AML-193 (cell line): ENCODE results near the gene TSHZ2.
"Not testable (repeated sequence)": the region's sequence is repeated elsewhere in the genome, so short reads cannot be mapped to it uniquely, and the experiment has no call there.

Experiments used
- DNase-seq, 2 experiments: peaks; one replicate each; lab custom pipeline; 2025; lab: John Stamatoyannopoulos, UW

The TSHZ2 gene

DNA sequence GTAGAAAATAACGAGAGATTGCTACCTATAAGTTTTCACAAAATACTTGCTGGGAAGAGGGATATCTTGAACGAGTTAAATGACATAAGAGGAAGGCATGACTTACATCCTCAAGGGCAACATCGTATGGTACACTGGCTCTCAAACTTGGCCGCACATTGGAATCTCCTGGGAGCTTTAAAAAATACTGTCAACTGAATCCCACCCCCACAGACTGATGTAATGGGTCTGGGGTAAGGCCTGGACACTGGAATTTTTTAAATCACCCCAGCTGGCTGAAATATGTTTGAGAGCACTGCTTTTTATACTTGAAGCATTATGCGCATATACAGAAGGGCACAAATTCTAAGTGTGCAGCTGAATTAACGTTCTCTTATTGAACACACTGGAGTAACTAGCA lies 8.0 kb upstream of the TSHZ2 start:
- DNase-seq = no peak

DNA sequence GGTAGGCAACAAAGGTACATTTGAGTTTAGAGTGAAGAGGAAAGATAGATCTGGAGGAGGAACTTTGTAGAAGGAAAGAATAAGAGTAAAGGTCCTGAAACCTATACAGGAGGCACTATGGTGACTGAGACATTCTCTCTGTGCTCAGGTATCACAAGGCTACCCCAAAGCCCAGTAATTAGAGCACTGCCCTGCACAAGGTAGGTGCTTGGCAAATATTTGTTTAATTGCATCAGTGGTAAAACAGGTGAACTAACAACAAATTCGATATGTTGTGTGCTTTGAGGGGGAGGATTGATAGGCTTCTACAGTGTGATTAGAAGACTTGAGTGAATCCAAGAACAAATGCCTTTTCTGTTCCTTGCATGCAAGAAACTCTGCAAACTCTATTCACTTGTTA lies 6.8 kb upstream of the TSHZ2 start:
- DNase-seq = no peak

DNA sequence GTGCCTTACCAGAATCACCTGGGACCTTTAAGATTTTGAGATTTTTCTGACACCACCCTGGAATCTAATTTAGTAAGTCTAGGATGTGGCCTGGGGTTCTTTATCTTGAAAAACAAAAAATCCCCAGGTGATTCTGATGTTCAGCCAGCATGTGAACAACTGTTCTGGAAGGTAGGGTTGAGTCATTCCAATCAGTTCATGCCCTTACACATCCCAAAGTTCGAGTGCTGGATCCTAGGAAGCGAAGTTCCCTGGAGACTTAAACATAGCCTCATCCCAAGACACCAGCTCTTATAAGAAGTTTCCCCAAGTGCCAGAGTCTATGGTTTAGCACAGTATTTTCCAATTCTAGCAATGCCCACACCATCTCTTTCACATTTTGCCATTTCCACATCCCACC lies 6.3 kb upstream of the TSHZ2 start:
- DNase-seq = no peak

DNA sequence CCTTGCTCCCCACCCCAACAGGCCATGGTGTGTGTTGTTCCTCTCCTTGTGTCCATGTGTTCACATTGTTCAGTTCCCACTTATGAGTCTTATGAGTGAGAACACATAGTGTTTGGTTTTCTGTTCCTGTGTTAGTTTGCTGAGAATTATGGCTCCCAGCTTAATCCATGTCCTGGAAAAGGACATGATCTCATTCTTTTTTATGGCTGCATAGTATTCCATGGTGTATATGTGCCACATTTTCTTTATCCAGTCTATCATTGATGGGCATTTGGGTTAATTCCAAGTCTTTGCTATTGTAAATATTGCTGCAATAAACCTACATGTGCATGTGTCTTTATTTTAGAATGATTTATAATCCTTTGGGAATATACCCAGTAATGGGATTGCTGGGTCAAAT lies 5.6 kb upstream of the TSHZ2 start:
- not testable (repeated sequence) for DNase-seq

DNA sequence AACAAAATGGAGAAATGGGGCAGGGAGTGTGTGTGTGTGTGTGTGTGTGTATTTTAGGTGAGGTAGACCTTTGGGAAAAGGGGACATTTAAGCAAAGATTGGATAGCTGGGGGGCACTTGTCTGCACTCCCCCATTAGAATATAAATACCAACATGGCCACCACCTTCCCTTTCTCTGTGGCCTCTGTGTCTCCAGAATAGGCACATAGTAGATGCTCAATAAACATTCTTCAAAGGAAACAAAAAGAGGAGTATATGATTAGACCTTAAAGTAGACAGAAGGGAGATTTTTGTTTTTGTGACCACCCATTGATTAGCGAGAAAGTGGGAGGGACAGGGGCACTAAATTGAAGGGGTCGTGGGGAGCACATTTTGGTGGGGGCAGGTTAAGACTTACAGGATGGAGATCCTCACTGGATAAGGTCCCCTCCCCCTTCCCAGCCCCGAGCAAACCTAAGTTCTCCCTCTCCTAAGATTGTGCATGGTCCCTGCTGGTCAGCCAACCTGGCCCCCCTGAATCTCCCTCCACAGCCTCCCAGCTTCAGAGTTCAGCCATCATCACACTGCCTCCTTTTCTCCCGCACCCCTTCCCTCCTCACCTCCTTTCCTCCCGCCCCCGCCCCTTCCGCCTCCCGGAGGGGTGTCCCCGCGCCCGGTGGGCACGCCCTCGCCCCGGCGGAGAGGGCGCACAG lies 514 bp upstream of the TSHZ2 start:
- DNase-seq = no peak

DNA sequence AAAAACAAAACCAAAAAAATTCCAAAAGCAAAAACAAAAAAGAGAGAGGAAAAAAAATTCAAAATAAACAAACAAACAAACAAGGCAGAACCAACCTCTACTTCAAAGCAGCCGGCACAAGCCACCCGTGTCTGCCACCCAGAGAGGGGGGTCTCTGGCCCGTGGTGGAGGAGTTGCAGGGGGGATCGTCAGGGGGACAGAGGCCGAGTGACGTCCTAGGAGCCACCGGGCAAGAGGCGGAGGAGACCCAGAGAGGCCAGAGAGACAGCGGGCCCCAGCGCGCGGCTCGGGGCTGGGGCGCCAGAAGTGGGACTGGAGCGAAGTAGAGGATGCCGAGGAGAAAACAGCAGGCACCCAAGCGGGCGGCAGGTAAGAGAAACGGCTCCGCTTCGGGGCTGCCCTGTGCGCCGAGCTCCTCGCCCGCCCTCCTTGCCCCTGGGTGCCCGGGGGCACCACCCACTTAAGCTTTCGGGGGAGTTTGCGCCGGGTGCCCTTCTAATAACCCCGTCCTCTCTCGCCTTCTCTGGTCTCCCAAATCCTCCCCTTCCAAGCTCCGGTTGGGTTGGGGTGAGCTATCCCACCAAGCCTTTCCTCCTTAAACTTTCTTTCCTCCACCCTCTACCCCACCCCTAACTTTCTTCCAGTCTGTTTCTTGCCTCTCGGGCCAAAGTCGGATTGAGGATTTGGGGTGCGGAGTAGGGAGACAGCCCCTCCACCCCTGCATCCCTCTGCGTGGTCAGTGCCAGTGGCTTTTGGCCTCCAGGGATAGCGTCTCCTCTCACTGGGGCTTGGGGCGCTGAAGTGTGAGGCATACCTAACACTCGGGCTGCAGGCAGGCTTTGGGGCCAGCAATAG lies 1.0 kb downstream of the TSHZ2 start:
- DNase-seq = no peak

DNA sequence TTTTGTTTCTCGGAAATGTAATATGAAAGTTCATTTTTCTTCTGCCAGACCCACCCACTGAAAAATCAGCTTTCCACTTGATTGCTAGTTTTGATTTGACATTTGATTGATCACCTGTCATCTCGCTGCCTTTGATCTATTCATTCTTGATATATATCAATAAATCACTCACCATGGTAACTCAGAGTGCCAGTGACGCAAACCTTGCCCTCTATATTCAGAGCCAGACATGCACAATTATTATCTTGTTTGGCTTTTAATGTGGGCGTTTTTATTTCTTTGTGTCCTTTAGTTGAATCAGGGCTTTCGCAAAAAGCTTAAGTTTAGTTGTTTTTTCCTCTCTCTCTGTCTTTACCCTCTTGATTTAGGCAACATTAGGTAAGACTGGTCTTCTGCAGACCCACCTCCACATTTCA lies 2.0 kb downstream of the TSHZ2 start:
- no peak for DNase-seq

DNA sequence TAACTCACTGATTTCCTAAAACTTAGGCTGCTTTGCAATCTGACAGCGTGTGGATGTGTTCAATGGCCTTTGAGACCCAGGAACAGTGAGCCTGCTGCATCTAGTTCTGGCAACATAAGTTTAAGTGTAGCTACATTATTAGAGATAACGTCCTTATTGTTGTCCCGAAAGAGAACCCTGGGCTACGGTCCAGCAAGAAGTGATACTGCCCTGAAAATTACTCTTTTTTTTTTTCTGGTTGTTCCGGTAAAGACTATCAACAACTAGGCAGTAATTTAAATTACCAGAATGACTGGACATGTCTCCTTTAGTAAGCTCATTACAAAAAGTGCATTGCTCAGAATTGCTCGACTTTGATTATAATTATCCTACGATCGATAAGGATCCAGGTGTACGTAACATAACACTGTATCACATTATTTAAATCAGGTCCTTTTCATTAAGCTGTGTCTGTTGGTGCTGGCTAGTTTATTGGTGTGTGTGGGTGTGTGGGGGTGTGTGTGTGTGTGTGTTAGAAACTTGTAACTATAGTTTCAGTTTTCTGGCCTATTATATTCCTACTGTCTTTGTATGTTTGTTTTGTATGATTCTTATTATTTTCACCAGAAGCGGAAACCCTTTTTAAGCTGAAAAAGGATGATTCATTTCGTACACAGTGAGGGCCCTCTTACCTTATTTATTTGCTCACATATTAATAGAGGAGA lies 3.0 kb downstream of the TSHZ2 start:
- DNase-seq = no peak

DNA sequence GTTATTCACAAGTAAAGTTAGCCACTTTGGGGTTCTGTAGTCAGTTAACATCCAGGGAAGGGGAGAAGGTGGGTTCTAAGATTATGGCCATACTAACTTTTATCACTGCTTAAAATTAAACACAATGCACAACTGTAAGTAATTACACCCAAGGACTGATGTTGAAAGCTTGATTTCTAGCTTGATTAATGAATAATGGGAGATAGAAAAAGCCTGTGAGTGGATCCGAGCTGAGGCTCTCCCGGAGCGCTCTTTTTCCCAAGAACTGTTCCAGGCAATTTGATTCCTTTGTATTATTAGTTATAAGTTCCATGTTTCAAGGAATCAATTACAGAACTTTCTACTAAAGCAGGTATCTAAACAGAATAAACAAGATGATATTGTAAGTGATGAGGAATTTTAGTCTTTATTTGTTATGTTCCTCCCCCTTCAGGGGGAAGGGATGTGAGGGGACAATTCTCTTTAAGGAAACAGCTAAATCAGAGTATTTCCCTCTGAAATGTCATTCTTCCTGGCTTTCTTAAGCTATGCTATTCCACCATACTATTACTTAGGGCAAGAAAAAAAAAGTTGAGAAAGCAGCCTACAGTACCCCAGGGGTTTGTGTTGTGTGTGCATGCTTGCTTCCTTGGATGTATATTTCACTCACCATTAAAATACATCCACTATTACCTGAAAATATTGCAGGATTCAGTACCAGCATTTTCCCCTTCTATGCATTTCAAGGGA lies 3.8 kb downstream of the TSHZ2 start:
- DNase-seq = no peak

DNA sequence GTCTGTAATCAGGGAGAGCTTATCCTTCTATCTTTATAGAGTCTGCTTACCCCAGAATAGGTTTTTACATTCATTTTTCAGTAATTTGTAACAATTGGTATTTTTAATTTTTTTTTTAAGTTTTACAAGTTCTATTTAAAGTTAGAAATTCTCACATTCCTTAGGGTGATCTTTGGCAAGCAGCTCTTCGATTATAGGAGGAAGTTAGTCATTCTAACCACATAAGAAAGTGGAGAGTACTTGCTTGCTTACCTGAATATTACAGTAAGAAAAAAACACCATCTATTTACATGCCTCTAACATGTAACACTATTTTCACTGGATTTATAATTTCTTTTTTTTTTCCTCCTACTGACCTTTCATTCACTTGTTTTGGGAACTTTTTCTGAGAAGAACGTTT lies 6.7 kb downstream of the TSHZ2 start:
- DNase-seq = no peak

DNA sequence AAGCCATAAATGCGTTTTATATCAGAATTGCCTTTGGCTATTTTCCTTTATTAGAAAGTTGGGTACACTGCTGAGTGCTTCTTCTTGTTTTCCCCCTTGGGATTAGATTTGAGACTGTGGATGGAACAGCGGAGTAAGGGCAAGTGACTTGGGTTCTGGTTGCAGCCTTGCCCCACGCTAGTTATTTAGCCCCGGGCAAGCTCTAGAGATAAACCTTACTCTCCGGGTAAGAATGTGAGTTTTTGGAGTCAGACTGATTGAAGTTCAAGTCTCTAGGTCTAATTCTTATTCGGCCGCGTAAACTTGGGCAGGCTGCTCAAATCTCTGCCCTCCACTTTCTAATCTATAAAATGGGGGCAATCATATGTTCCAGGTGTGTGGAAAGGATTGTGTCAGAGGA lies 8.9 kb downstream of the TSHZ2 start:
- no peak for DNase-seq

DNA sequence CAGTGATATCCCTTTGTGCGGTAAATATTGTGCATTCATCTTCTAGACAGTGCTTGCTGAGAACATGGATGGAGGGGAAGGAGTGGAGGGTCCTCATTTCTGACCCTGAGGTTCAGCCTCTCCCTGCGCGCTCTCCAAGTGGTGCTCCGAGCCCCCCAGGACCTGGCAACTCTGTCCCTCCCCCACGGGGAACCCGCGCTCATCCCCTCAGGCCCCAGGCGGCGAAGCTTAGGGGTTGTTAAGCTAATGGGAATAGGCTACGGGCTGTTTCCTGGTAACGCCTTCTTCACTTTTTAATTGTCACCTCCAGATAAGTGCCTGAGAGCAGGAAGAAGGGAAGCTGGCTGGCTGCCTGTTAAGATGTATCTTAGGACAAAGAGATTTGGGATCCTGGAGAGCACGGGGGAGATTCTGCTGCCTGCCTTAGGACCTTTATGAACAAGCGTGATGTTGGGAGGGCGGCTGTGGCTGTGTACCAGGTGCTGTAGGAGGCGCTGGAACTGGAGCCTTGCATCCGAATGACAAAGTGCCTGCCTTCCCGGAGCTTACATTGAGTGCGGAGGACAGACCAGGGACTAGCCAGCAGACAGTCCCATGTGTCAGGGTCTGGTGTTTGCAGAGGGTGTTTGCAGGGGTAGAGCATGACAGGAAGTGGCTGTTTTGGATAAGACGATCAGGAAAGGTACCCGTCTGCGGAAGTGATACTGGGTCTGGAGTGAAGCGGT lies 11.7 kb downstream of the TSHZ2 start:
- no peak for DNase-seq

DNA sequence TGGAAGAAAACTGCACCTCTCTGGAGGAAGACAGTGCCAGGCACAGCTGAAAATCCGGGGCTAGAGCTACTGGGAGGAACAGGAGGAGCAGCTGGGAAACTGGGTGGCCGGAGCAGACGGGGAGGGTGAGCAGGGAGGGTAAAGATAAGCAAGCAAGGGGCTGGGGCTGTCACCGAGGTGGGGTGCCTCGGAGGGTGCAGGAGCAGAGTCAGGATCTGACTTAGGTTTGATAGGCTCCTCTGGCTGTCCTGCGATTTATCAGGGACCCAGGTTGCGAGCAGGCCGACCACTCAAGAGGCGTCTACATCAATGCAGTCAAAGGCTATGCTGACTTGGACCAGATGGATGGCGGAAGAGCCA lies 12.3 kb downstream of the TSHZ2 start:
- DNase-seq = no peak

DNA sequence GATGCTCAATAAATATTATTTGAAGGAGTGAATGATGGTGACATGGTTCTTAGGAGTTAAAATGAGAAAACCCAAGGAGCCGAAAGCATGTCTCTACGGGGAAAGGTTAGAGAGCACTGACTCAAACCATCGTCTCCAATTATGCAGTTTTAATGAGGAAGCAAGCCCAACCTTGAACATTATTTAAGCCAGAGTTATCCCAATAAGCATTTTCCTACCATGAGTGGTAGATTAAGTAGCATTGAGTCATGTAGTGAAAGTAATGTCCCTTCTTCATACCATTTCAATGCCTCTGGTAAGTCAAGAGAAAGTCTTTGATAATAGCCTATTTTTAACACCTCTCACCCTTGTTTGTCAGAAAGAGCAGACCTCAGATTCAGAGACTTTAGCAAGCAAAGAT lies 13.5 kb downstream of the TSHZ2 start:
- no peak for DNase-seq

DNA sequence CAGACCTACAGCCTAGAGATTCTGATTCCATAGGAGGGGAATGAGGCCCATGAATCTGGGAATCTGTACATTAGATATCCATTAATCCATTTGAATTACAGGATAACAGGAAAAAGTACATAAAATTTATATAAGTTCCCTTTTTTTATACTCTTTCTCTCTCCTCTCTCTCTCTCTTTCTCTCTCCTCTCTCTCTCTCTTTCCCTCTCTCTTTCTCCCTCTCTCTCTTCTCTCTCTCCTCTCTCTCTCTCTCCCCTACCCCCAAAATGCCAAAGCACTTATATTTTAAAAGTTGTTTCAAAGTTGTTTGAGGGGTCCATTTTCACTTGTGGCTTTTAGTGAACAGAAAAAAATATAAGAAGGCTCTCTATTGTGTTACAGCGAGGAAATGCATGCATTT lies 15.1 kb downstream of the TSHZ2 start:
- no peak for DNase-seq

DNA sequence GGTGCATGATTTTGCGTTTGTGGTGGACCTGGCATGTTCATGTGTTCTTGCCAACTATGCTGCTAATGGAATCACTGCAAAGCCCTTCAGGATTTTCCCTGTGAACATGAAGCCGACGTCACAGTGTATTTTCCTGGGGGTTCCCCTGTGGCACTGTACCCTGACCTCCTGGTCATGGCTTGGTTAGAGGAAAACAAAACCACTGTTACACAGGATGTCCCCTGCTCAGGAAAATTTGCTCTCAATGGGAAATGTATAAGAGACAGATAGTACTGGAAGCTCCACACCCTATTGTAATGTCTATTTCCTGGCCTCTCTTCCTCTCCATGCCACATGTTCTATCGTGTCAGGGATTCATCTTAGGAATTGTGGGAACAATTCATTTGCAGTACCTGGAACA lies 19.7 kb downstream of the TSHZ2 start:
- DNase-seq = no peak

DNA sequence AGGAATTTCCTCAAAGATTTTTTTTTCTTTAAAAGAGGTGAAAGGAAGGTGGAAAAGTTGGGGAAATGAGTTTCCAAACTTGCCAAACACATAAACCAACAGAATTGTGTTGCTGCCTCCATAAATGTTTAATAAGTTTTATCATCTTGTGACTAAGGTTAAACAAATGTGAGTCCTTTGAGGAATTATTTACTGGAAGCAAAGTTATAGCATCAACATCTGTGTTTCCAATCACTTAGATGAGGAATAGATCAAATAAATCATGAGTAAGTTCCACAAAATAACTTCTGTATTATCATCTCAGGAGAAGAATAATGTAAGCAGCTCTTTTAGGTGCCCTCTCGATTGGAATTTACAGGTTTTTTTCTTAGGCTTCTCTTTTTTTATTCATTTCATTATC lies 20.5 kb downstream of the TSHZ2 start:
- no peak for DNase-seq

DNA sequence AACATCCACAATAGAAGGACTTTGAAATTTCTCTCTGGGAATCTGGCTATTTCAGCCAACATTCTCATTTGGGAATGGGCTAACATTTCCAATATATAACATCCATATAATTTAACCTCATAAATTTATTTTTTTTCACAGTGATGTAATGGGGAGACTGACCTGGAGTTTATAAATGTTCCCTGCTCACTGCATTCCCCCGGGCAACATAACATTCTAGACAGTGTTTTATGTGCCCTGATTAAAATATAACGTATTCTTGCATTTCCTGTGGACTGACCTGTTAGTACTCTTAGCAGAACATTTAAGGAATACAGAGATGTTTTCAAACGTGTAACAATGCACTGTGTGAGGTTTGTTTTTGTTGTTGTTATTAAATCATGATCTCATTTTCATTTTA lies 20.9 kb downstream of the TSHZ2 start:
- DNase-seq = no peak

DNA sequence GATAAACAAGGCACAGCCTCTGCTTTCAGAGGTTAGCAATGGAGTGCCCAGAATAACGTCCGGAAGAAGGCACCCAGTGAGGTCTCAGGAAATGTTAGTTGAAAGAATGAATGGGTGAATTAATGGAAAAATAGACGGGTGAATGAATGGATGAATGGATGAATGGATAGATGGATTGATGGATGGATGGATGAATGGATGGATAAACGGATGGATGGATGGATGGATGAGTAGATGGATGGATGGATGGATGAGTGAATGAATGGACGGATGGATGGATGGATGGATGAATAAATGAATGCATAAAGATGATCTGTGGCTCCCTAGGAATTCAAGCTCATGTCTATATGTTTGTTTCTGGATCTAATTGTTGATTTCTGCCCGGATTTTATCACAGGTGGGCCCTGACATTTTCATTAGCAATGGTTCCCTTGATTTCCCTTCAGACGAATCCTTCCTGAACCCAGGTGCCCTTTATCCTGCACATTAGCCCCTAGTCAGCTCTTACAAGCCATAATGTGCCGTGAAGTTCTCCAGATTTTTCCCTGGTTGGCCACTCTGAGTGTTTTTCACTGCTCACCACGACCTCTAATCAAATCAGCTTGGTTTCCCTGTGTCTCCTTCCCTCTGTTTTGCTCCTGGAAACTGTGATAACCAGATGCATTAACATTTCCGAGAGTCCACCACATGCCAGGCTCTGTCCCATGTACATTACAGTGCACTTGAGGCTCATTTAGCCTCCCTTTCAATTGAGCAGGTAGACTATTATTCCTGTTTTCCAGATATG lies 22.2 kb downstream of the TSHZ2 start:
- DNase-seq = no peak

DNA sequence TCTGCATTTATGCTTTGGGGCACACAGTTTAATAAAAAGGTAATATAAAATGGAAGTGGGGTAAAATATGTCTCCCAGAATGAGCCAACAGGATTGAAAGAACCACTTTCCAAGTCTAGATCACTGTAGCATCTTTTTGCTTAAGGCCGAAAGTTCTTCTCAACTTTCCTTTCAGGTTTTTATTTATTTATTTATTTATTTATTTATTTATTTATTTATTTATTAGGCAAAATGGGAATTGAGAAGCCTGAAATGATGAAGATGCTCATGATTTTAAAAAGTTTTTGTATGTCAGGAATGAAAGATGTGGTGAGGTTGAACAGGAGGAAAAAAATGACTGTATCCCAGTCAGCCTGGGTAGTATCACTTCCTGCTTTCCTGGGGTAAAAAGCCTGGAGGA lies 24.0 kb downstream of the TSHZ2 start:
- no peak for DNase-seq

DNA sequence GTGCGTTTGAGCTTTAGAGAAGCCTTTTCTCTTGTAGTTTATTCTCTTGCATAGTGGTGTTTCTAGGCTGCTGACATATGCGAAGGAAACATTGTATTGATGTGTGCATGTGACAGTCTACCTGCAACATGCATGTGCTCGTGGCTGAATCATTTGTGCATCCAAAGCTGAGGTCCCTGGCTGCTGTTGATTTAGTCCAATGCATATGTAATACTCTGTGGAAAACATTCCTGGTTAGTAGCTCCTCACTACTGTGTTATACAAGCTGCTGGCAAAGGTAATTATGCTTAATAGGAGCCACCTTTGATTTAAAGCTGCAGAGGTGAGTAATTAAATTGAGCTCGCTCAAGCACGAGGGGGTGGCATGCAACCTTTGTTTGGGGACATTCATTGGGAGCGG lies 24.5 kb downstream of the TSHZ2 start:
- DNase-seq = no peak
